HepG2 (cell line): Measurements from ENCODE around the gene PSMD6. TPM values are rescaled to one million over a fixed set of nuclear protein-coding genes. Genes with fewer than 3 reads are reported as not detected.

Experiments used
- ATRX ChIP-seq: sonication (generic); formaldehyde crosslinking; IDR thresholded peaks from 2 replicates; pipeline ENCODE4 v1.4.0; 2020; ENCODE audit warnings: missing genetic modification reagents, borderline replicate concordance
- CCAR2 ChIP-seq: fragments of 200-400 bp; formaldehyde crosslinking; optimal IDR thresholded peaks from 2 replicates; pipeline ENCODE3; 2018; ENCODE audit warnings: low read depth, mild to moderate bottlenecking, low read length, moderate library complexity
- NFRKB ChIP-seq: fragments of 450-650 bp; IDR thresholded peaks from 2 replicates; pipeline ENCODE4 v1.6.1; 2017
- POLR2AphosphoS2 ChIP-seq: IDR thresholded peaks from 2 replicates; pipeline ENCODE4 v1.6.1; 2011; ENCODE audit warnings: low read depth, low read length, improper control_type of control experiment
- PRMT3 ChIP-seq: sonication (generic); formaldehyde crosslinking; IDR thresholded peaks from 2 replicates; pipeline ENCODE4 v1.8.1; 2022; ENCODE audit warnings: low read depth, mild to moderate bottlenecking, moderate library complexity, missing genetic modification reagents, borderline replicate concordance
- RARA ChIP-seq: IDR thresholded peaks from 2 replicates; pipeline ENCODE4 v1.6.1; 2016; ENCODE audit warnings: missing genetic modification reagents, missing compliant biosample characterization
- RBM39 ChIP-seq: fragments of 200-400 bp; formaldehyde crosslinking; IDR thresholded peaks from one replicate; pipeline ENCODE4 v1.6.1; 2018; ENCODE audit warnings: antibody characterized with exemption, mild to moderate bottlenecking, low read depth, low read length; ENCODE audit not compliant: poor library complexity, severe bottlenecking
- RFX5 ChIP-seq: IDR thresholded peaks from 2 replicates; pipeline ENCODE4 v1.6.1; 2011; ENCODE audit warnings: low read depth, low read length, improper control_type of control experiment
- SIN3A ChIP-seq: IDR thresholded peaks from 2 replicates; pipeline ENCODE4 v1.6.1; 2011; ENCODE audit warnings: low read depth, mild to moderate bottlenecking, control low read depth, low read length, borderline replicate concordance
- TARDBP ChIP-seq: sonication (generic); formaldehyde crosslinking; IDR thresholded peaks from 2 replicates; pipeline ENCODE4 v1.8.0; 2022; ENCODE audit warnings: mild to moderate bottlenecking, missing genetic modification reagents
- ZHX1 ChIP-seq: sonication (generic); formaldehyde crosslinking; IDR thresholded peaks from 2 replicates; pipeline ENCODE4 v1.8.1; 2022; ENCODE audit warnings: low read depth, mild to moderate bottlenecking, missing genetic modification reagents
- ZNF18 ChIP-seq: sonication (generic); formaldehyde crosslinking; IDR thresholded peaks from 2 replicates; pipeline ENCODE4 v1.8.0; 2022; ENCODE audit warnings: mild to moderate bottlenecking, missing genetic modification reagents; ENCODE audit not compliant: insufficient replicate concordance
- ZNF780A ChIP-seq: sonication (generic); formaldehyde crosslinking; IDR thresholded peaks from 2 replicates; pipeline ENCODE4 v1.8.0; 2022; ENCODE audit warnings: mild to moderate bottlenecking, missing genetic modification reagents, moderate library complexity
- polyA plus RNA-seq, 8 experiments: library from polyadenylated mRNA; depleted of rRNA in 3 of 8; stranded (reverse) in 7 of 8; unstranded in 1 of 8; fragments of >200 nt; fragmentation: Illumina TruSeq in 4 of 8; extraction: Trizol in 4 of 8; gene quantifications; 2 replicates each; pipeline versions ENCODE4 v1.2.1 to v1.2.3, GENCODE V29; 2011 to 2016; ENCODE audit warnings: low read depth in 4 of 8, missing spikeins in 1 of 8, mixed read lengths in 1 of 8; ENCODE audit not compliant: insufficient read depth in 1 of 8
- total RNA-seq, 5 experiments: library from RNA; depleted of rRNA; stranded (reverse); fragments of >200 nt; fragmentation: Illumina TruSeq; extraction: Trizol; gene quantifications; 2 replicates each; pipeline ENCODE4 v1.2.3, GENCODE V29; 2016; ENCODE audit warnings: low read depth in 1 of 5
- TF ChIP-seq, protein P1 (sequence below): sonication (generic); formaldehyde crosslinking; conservative IDR thresholded peaks from 2 replicates; pipeline ENCODE4 v1.4.0; 2020; ENCODE audit warnings: missing genetic modification reagents
- TF ChIP-seq, protein P2 (sequence below): sonication (generic); formaldehyde crosslinking; IDR thresholded peaks from 2 replicates; pipeline ENCODE4 v1.5.0; 2020; ENCODE audit warnings: missing genetic modification reagents, mild to moderate bottlenecking, borderline replicate concordance
- TF ChIP-seq, protein P3 (sequence below): sonication (generic); formaldehyde crosslinking; IDR thresholded peaks from 2 replicates; pipeline ENCODE4 v1.4.0; 2020; ENCODE audit warnings: missing genetic modification reagents, borderline replicate concordance

The PSMD6 gene
- total and polyA plus RNA-seq, 2 of the 13 experiments (the other 11 are each of a cell fraction or from before 2014, with no cell fraction given), result 36.8 to 117 TPM

DNA sequence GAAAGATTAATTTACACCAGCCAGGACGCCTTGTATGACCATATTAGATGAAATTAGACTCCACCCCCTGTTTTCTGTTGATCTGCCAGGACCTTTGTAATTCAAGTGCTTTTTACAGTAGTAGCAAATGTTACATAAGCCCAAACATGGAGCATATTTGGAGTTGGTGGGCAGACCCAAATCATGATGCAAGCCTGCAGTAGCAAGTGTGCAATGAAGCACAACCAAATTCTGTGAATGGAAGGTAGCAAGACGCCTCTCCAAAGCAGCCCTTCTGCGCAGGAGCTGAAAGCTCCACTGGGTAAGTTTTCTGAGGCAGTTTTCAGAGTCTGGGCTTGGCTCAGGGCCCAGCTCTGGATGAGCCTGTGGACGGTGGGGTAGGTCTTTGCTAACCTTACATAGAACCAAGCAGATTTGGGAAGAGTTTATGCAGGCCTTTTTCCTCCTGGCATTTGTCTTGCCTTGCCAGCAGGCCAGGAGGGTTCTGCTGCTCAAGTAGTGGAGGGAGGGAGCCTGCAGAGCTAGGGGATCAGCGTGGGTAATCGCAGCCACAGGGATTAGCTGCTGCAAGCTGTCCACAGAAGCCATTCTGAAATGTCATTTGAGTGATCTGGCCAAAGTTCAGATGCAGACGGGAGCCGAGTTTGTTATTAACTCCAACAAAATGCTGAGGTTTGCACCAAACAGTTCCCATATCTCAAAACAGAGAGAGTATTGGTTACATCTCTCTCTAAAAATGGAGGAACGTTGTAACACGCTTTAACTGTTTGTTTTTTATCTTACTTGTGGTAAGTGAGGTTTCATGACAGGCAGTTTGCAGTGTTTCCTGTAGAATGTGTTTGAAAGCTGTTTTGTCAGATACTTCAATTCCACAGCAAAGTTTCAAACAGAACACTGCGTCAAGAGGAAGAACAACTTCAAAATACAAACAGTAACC is 55.4 kb downstream of the PSMD6 start (continued):
- TF ChIP-seq, protein P1, sequence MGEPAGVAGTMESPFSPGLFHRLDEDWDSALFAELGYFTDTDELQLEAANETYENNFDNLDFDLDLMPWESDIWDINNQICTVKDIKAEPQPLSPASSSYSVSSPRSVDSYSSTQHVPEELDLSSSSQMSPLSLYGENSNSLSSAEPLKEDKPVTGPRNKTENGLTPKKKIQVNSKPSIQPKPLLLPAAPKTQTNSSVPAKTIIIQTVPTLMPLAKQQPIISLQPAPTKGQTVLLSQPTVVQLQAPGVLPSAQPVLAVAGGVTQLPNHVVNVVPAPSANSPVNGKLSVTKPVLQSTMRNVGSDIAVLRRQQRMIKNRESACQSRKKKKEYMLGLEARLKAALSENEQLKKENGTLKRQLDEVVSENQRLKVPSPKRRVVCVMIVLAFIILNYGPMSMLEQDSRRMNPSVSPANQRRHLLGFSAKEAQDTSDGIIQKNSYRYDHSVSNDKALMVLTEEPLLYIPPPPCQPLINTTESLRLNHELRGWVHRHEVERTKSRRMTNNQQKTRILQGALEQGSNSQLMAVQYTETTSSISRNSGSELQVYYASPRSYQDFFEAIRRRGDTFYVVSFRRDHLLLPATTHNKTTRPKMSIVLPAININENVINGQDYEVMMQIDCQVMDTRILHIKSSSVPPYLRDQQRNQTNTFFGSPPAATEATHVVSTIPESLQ (CRISPR knock-in tag), result no peak
- TF ChIP-seq, protein P2, sequence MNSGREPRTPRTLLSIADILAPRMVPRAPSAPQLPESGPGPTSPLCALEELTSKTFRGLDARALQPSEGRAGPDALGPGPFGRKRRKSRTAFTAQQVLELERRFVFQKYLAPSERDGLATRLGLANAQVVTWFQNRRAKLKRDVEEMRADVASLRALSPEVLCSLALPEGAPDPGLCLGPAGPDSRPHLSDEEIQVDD (CRISPR knock-in tag), result no peak
- TF ChIP-seq TARDBP (CRISPR knock-in tag) (no peak), CCAR2 (no peak), ATRX (no peak), RBM39 (no peak), POLR2AphosphoS2 (no peak), ZNF780A (CRISPR knock-in tag) (no peak), PRMT3 (CRISPR knock-in tag) (no peak), NFRKB (no peak), ZHX1 (CRISPR knock-in tag) (no peak), SIN3A (no peak), RARA (no peak), ZNF18 (CRISPR knock-in tag) (no peak), RFX5 (peak; percentile 50; the same call in 1 of the 2 replicates)
- TF ChIP-seq, protein P3, sequence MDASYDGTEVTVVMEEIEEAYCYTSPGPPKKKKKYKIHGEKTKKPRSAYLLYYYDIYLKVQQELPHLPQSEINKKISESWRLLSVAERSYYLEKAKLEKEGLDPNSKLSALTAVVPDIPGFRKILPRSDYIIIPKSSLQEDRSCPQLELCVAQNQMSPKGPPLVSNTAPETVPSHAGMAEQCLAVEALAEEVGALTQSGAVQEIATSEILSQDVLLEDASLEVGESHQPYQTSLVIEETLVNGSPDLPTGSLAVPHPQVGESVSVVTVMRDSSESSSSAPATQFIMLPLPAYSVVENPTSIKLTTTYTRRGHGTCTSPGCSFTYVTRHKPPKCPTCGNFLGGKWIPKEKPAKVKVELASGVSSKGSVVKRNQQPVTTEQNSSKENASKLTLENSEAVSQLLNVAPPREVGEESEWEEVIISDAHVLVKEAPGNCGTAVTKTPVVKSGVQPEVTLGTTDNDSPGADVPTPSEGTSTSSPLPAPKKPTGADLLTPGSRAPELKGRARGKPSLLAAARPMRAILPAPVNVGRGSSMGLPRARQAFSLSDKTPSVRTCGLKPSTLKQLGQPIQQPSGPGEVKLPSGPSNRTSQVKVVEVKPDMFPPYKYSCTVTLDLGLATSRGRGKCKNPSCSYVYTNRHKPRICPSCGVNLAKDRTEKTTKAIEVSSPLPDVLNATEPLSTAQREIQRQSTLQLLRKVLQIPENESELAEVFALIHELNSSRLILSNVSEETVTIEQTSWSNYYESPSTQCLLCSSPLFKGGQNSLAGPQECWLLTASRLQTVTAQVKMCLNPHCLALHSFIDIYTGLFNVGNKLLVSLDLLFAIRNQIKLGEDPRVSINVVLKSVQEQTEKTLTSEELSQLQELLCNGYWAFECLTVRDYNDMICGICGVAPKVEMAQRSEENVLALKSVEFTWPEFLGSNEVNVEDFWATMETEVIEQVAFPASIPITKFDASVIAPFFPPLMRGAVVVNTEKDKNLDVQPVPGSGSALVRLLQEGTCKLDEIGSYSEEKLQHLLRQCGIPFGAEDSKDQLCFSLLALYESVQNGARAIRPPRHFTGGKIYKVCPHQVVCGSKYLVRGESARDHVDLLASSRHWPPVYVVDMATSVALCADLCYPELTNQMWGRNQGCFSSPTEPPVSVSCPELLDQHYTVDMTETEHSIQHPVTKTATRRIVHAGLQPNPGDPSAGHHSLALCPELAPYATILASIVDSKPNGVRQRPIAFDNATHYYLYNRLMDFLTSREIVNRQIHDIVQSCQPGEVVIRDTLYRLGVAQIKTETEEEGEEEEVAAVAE (CRISPR knock-in tag), result no peak; the same call in 1 of the 2 replicates
